ENCODE measurements around the gene ZNF701. TPM values are rescaled to one million over a fixed set of nuclear protein-coding genes. Genes with fewer than 3 reads are reported as not detected.
"Not testable (repeated sequence)": the region's sequence is repeated elsewhere in the genome, so short reads cannot be mapped to it uniquely, and the experiment has no call there.

The ZNF701 gene
- total RNA-seq, 2 donors from 2014 or later = 14.9 to 19.0 TPM

DNA sequence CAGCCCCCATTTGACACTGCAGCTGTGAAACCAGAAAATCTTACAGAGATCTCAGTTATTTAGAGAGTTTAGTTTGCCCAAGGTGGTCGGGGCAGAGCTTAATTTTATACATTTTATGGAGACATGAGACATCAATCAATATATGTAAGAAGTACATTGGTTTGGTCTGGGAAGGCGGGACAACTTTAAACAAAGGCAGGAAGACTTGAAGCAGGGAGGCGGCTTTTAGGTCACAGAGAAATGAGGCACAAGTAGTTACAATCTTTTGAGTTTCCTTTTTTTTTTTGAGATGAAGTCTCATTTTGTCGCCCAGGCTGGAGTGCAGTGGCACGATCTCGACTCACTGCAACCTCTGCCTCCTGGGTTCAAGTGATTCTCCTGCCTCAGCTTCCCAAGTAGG is 27.5 kb upstream of the ZNF701 start:
- not testable (repeated sequence) for H3K27me3 Mint-ChIP-seq; ATAC-seq; H3K9me3 ChIP-seq (ENCODE audit: control insufficient read depth, low read length, poor library complexity, severe bottlenecking); H3K4me3 Mint-ChIP-seq; DNase-seq
- peaks cover 11% of the 10 kb centered on the region for H3K36me3 Mint-ChIP-seq (ENCODE audit: low read depth)
- peaks cover 11% of the 10 kb centered on the region for H3K4me1 Mint-ChIP-seq
- H3K27ac Mint-ChIP-seq = peak overlapping the region; percentile 82

GRCh38 chr19:52542984-52543664 is 27.0 kb upstream of the ZNF701 start:
- H3K9me3 ChIP-seq (ENCODE audit: control insufficient read depth, low read length, poor library complexity, severe bottlenecking) = no peaks in the 10 kb centered on the region
- H3K27ac Mint-ChIP-seq = peak overlapping the region; percentile 82
- H3K36me3 Mint-ChIP-seq (ENCODE audit: low read depth) = peaks cover 13% of the 10 kb centered on the region
- ATAC-seq (peak; percentile 53), DNase-seq (no peak)
- no peaks in the 10 kb centered on the region for H3K27me3 Mint-ChIP-seq
- peaks cover 11% of the 10 kb centered on the region for H3K4me1 Mint-ChIP-seq
- no peak overlapping the region for H3K4me3 Mint-ChIP-seq

DNA sequence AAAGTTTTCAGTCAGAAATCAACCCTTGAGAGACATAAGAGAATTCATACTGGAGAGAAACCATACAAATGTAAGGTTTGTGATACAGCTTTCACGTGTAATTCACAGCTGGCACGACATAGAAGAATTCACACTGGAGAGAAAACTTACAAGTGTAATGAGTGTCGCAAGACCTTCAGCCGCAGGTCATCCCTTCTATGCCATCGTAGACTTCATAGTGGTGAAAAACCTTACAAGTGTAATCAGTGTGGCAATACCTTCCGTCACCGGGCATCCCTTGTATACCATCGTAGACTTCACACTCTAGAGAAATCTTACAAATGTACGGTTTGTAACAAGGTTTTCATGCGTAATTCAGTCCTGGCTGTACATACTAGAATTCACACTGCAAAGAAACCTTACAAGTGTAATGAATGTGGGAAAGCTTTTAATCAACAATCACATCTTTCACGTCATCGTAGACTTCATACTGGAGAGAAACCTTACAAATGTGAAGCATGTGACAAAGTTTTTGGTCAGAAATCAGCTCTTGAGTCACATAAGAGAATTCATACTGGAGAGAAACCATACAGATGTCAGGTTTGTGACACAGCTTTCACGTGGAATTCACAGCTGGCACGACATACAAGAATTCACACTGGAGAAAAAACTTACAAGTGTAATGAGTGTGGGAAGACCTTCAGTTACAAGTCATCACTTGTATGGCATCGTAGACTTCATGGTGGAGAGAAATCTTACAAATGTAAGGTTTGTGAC is 15.7 kb upstream of the ZNF701 start:
- Mint-ChIP-seq H3K27ac (no peak overlapping the region), H3K4me1 (no peaks in the 10 kb centered on the region), H3K4me3 (peak overlapping the region; percentile 15), H3K36me3 (ENCODE audit: low read depth) (peaks cover 12% of the 10 kb centered on the region), H3K27me3 (no peaks in the 10 kb centered on the region)
- ATAC-seq (no peak), DNase-seq (no peak)
- peaks cover 65% of the 10 kb centered on the region for H3K9me3 ChIP-seq (ENCODE audit: control insufficient read depth, low read length, poor library complexity, severe bottlenecking)

GRCh38 chr19:52557231-52557995 is 12.7 kb upstream of the ZNF701 start:
- no peak for ATAC-seq
- no peaks in the 10 kb centered on the region for H3K27me3 Mint-ChIP-seq
- H3K4me3 Mint-ChIP-seq = no peak overlapping the region
- H3K36me3 Mint-ChIP-seq (ENCODE audit: low read depth) = peaks cover 9% of the 10 kb centered on the region
- no peaks in the 10 kb centered on the region for H3K4me1 Mint-ChIP-seq
- H3K9me3 ChIP-seq (ENCODE audit: control insufficient read depth, low read length, poor library complexity, severe bottlenecking) = peaks cover 54% of the 10 kb centered on the region
- H3K27ac Mint-ChIP-seq = no peak overlapping the region
- no peak for DNase-seq

DNA sequence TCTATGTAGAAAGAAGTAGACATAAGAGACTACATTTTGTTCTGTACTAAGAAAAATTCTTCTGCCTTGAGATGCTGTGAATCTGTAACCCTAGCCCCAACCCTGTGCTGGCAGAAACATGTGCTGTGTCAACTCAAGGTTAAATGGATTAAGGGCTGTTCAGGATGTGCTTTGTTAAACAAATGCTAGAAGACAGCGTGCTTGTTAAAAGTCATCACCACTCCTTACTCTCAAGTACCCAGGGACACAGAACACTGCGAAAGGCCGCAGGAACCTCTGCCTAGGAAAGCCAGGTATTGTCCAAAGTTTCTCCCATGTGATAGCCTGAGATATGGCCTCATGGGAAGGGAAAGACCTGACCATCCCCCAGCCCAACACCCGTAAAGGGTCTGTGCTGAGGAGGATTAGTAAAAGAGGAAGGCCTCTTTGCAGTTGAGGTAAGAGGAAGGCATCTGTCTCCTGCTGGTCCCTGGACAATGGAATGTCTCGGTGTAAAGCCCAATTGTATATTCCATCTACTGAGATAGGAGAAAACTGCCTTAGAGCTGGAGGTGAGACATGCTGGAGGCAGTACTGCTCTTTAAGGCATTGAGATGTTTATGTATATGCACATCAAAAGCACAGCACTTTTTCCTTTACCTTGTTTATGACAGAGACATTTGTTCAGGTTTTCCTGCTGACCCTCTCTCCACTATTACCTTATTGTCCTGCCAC is 11.2 kb upstream of the ZNF701 start:
- not testable (repeated sequence) for H3K4me1 Mint-ChIP-seq; H3K27ac Mint-ChIP-seq; DNase-seq; H3K4me3 Mint-ChIP-seq; ATAC-seq; H3K27me3 Mint-ChIP-seq; H3K36me3 Mint-ChIP-seq (ENCODE audit: low read depth)
- peaks cover 42% of the 10 kb centered on the region for H3K9me3 ChIP-seq (ENCODE audit: control insufficient read depth, low read length, poor library complexity, severe bottlenecking)

DNA sequence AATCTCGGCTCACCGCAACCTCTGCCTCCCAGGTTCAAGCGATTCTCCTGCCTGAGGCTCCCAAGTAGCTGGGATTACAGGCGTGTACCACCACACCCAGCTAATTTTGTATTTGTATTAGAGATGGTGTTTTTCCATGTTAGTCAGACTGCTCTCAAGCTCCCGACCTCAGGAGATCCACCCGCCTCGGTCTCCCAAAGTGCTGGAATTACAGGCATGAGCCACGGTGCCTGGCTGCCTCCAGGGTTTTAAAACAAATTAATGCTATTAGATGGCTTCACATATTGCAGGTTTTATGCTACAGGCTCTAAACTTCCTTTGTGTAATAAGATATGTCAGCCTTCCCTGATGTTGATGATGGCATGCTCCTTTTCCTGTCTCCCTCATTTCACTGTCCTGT is 8.5 kb upstream of the ZNF701 start:
- peaks cover 28% of the 10 kb centered on the region for H3K9me3 ChIP-seq (ENCODE audit: control insufficient read depth, low read length, poor library complexity, severe bottlenecking)
- not testable (repeated sequence) for H3K4me1 Mint-ChIP-seq; H3K27ac Mint-ChIP-seq; H3K27me3 Mint-ChIP-seq; DNase-seq; H3K4me3 Mint-ChIP-seq; ATAC-seq; H3K36me3 Mint-ChIP-seq (ENCODE audit: low read depth)

DNA sequence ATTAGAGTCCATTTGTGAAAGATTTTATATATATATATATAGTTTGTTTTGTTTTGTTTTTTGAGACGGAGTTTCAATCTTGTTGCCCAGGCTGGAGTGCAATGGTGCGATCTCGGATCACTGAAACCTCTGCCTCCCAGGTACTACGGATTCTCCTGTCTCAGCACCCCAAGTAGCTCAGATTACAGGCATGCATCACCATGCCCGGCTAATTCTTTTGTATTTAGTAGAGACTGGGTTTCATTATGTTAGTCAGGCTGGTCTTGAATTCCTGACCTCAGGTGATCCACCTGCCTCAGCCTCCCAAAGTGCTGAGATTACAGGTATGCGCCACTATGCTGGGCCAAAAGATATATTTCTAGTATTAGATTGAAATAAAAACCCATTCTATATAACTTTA is 4.0 kb upstream of the ZNF701 start:
- DNase-seq (no peak), ATAC-seq (no peak)
- peaks cover 16% of the 10 kb centered on the region for H3K9me3 ChIP-seq (ENCODE audit: control insufficient read depth, low read length, poor library complexity, severe bottlenecking)
- no peak overlapping the region for H3K4me3 Mint-ChIP-seq
- no peaks in the 10 kb centered on the region for H3K36me3 Mint-ChIP-seq (ENCODE audit: low read depth)
- H3K4me1 Mint-ChIP-seq = peaks cover 8% of the 10 kb centered on the region
- H3K27me3 Mint-ChIP-seq = no peaks in the 10 kb centered on the region
- no peak overlapping the region for H3K27ac Mint-ChIP-seq

DNA sequence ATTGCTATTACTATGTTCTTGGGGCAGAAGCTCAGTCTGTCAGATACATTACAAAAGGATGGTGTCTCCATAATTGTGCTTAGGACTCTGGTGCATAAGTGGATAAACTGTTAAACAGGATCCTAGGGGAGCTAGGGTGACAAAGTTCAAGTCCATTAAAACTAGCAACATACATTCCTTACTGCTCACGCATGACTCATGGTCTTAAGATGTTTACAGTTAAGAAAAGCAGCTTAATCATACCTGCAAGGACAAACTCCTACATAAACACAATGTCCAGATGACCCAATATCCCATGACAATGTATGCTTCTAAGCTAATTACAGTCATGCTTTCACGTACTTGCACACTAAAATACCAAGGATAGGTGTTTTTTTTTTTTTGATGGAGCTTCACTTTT is 3.5 kb upstream of the ZNF701 start:
- DNase-seq = no peak
- H3K36me3 Mint-ChIP-seq (ENCODE audit: low read depth) = no peaks in the 10 kb centered on the region

DNA sequence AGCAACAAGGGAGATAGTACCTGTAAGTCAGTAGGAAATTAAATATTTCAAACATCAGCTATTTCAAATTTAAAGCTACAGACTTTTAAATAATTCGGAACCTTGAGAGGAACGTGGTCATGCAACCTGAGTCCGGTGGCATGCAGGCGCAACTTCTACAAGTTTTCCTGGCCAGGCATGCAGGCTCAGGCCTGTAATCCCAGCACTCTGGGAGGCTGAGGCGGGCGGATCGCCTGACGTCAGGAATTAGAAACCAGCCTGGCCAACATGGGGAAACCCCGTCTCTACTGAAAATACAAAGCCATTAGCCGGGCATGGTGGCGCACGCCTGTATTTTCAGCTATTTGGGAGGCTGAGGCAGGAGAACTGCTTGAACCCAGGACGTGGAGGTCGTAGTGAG is 2.2 kb upstream of the ZNF701 start:
- ATAC-seq (no peak), DNase-seq (no peak)
- Mint-ChIP-seq H3K36me3 (ENCODE audit: low read depth) (peaks cover 6% of the 10 kb centered on the region), H3K4me3 (no peak overlapping the region), H3K27me3 (no peaks in the 10 kb centered on the region), H3K4me1 (peaks cover 14% of the 10 kb centered on the region), H3K27ac (no peak overlapping the region)
- H3K9me3 ChIP-seq (ENCODE audit: control insufficient read depth, low read length, poor library complexity, severe bottlenecking) = peaks cover 16% of the 10 kb centered on the region

More for the DNA sequence above, 3.5 kb upstream of the ZNF701 start:
- ATAC-seq = no peak
- peaks cover 16% of the 10 kb centered on the region for H3K9me3 ChIP-seq (ENCODE audit: control insufficient read depth, low read length, poor library complexity, severe bottlenecking)
- no peaks in the 10 kb centered on the region for H3K27me3 Mint-ChIP-seq
- no peak overlapping the region for H3K27ac Mint-ChIP-seq
- no peak overlapping the region for H3K4me3 Mint-ChIP-seq
- peaks cover 10% of the 10 kb centered on the region for H3K4me1 Mint-ChIP-seq

- H3K9me3 ChIP-seq (ENCODE audit: control insufficient read depth, low read length, poor library complexity, severe bottlenecking) = peaks cover 11% of the 10 kb centered on the region
- peaks cover 10% of the 10 kb centered on the region for H3K36me3 Mint-ChIP-seq (ENCODE audit: low read depth)
- H3K27me3 Mint-ChIP-seq, DNase-seq, H3K27ac Mint-ChIP-seq: not testable (repeated sequence)
- ATAC-seq = peak; percentile 2
- H3K4me3 Mint-ChIP-seq = peak overlapping the region; percentile 92
- peaks cover 18% of the 10 kb centered on the region for H3K4me1 Mint-ChIP-seq
Measured at GRCh38 chr19:52569638-52569999, 468 bp upstream of the ZNF701 start.

GRCh38 chr19:52584736-52585440 is 14.8 kb downstream of the ZNF701 start:
- ATAC-seq = no peak
- peaks cover 12% of the 10 kb centered on the region for H3K36me3 Mint-ChIP-seq (ENCODE audit: low read depth)
- no peak overlapping the region for H3K4me3 Mint-ChIP-seq
- H3K27ac Mint-ChIP-seq = no peak overlapping the region
- no peaks in the 10 kb centered on the region for H3K4me1 Mint-ChIP-seq
- DNase-seq = no peak
- peaks cover 11% of the 10 kb centered on the region for H3K9me3 ChIP-seq (ENCODE audit: control insufficient read depth, low read length, poor library complexity, severe bottlenecking)
- no peaks in the 10 kb centered on the region for H3K27me3 Mint-ChIP-seq

GRCh38 chr19:52585604-52586003 is 15.5 kb downstream of the ZNF701 start:
- Mint-ChIP-seq H3K36me3 (ENCODE audit: low read depth) (peaks cover 12% of the 10 kb centered on the region), H3K27me3 (no peaks in the 10 kb centered on the region), H3K4me1 (no peaks in the 10 kb centered on the region), H3K27ac (no peak overlapping the region), H3K4me3 (no peak overlapping the region)
- DNase-seq (no peak), ATAC-seq (no peak)
- H3K9me3 ChIP-seq (ENCODE audit: control insufficient read depth, low read length, poor library complexity, severe bottlenecking) = peaks cover 11% of the 10 kb centered on the region

All from T-helper 17 cell (primary cell).